Nephron (organoid): Measurements from ENCODE around the gene MRS2.
"Not testable (repeated sequence)": the region's sequence is repeated elsewhere in the genome, so short reads cannot be mapped to it uniquely, and the experiment has no call there.

Experiments used
- H3K27ac Mint-ChIP-seq, 3 experiments: 2 replicates each; pipeline ENCODE4 v1.8.0; 2020; ENCODE audit warnings: mixed read lengths in 3 of 3, mild to moderate bottlenecking in 2 of 3, moderate library complexity in 1 of 3
- H3K27me3 Mint-ChIP-seq: 2 replicates; pipeline ENCODE4 v1.8.0; 2021; ENCODE audit warnings: low read depth, mild to moderate bottlenecking, moderate library complexity, mixed read lengths
- H3K36me3 Mint-ChIP-seq: 2 replicates; pipeline ENCODE4 v1.8.0; 2020; ENCODE audit warnings: low read depth, mixed read lengths
- H3K4me1 Mint-ChIP-seq: 2 replicates; pipeline ENCODE4 v1.8.0; 2020; ENCODE audit warnings: mixed read lengths
- H3K4me3 Mint-ChIP-seq, 3 experiments: 2 replicates each; pipeline ENCODE4 v1.8.0; 2020; ENCODE audit warnings: mild to moderate bottlenecking in 3 of 3, mixed read lengths in 3 of 3, moderate library complexity in 2 of 3
- H3K9me3 Mint-ChIP-seq: 2 replicates; pipeline ENCODE4 v1.8.0; 2020; ENCODE audit warnings: mixed read lengths
- TF ChIP-seq, protein P1 (sequence below), 3 experiments: fragments of 200-600 bp; sonication (generic); IDR thresholded peaks; one replicate each; pipeline ENCODE4 v1.5.0; 2021; ENCODE audit warnings: antibody characterized with exemption in 3 of 3; ENCODE audit not compliant: unreplicated experiment in 3 of 3

MRS2 gene

DNA sequence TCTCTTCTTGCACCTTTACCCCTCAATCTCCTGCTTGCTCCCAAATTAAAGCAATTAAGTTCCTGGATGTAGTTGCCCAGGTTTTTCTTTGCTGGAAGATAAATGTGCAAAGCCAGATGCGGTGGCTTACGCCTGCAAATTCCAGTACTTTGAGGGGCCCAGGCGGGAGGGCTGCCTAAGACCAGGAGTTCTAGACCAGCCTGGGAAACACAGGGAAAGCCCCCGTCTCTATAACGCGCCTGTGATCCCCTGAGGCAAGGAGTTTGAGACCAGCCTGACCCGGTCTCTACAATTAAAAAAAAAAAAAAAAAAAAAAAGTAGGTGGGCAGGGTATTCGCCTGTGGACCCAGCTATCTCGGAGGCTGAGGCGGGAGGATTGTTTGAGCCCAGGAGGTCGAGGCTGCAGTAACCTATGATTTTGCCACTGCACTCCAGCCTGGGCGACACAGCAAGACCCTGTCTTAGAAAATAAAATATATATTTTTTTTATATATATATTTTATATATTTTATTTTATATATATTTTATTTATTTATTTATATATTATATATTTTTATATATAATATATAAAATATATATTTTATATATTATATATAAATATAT, 44.4 kb upstream of the MRS2 start:
- Mint-ChIP-seq H3K27ac (peak overlapping the region; percentile 52 to 95 (median 69)), H3K36me3 (peaks cover under 1% of the 10 kb centered on the region), H3K27me3 (peaks cover 17% of the 10 kb centered on the region), H3K4me1 (peaks cover 14% of the 10 kb centered on the region), H3K9me3 (no peaks in the 10 kb centered on the region), H3K4me3 (peak overlapping the region; percentile 85 to 88 (median 86))
- TF ChIP-seq, protein P1, sequence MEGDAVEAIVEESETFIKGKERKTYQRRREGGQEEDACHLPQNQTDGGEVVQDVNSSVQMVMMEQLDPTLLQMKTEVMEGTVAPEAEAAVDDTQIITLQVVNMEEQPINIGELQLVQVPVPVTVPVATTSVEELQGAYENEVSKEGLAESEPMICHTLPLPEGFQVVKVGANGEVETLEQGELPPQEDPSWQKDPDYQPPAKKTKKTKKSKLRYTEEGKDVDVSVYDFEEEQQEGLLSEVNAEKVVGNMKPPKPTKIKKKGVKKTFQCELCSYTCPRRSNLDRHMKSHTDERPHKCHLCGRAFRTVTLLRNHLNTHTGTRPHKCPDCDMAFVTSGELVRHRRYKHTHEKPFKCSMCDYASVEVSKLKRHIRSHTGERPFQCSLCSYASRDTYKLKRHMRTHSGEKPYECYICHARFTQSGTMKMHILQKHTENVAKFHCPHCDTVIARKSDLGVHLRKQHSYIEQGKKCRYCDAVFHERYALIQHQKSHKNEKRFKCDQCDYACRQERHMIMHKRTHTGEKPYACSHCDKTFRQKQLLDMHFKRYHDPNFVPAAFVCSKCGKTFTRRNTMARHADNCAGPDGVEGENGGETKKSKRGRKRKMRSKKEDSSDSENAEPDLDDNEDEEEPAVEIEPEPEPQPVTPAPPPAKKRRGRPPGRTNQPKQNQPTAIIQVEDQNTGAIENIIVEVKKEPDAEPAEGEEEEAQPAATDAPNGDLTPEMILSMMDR (IDR thresholded peaks at IDR 0.05; ENCODE audit: unreplicated experiment in 3 of 3) = no peak

DNA sequence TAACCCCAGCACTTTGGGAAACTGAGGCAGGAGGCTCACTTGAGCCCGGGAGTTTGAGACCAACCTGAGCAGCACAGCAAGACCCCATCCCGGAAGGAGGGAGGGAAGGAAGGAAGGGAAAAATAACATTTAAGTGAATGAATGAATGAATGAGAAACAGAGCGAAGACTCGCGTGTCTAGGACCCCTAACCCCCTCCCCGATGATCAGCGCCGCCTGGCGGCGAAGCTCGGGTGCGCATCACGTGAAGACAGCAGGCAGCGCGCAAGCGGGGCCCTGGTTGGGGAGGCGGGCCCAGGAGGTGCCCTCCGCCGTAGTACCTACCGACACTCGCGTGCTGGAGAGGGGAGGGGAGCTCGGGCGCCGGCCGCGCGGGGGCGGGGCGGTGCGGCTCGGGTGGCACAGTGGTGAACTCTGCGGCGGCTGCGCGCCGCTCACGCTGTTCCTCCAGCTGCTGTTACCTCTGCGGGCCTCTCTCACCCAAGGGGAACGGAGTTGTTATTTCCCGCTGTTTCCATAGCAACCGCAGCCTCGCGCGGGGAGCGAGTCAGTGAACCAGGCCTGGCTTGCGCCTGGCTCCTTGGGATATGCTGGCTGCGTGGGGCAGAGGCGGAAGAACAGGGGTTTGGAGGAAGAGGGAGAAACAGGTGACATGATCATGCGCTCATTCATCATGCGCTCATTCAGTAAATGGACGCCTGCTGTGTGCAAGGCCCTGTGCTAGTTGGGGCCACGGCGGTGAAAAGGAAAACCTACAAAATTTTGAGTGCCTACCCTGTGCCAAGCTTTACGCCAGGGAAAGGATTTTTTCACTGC, 42.9 kb upstream of the MRS2 start:
- TF ChIP-seq, protein P1 (IDR thresholded peaks at IDR 0.05; ENCODE audit: unreplicated experiment in 3 of 3) = peak; percentile 87 to 97 (median 95)
- Mint-ChIP-seq H3K27me3 (peaks cover 17% of the 10 kb centered on the region), H3K4me1 (peaks cover 14% of the 10 kb centered on the region), H3K27ac (peak overlapping the region; percentile 94 to 99 (median 98)), H3K9me3 (no peaks in the 10 kb centered on the region), H3K4me3 (peak overlapping the region; percentile 87 to 91 (median 90)), H3K36me3 (no peaks in the 10 kb centered on the region)

DNA sequence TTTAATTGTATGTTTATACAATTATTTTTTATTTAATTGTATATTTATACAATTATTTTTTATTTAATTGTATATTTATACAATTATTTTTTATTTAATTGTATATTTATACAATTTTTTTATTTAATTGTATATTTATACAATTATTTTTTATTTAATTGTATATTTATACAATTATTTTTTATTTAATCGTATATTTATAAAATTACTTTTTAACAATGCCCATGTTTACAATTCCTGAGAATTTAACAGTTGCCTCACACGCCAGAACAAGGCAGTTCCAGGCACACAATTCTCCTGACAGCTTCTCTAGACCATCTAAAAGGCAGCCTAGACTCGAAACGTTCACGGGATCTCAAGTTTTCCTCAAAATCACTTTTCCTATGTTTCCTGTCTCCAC, 40.4 kb upstream of the MRS2 start:
- H3K4me1 Mint-ChIP-seq = peaks cover 14% of the 10 kb centered on the region
- not testable (repeated sequence) for H3K27me3 Mint-ChIP-seq, H3K4me3 Mint-ChIP-seq, H3K9me3 Mint-ChIP-seq, H3K36me3 Mint-ChIP-seq
- peak overlapping the region in 2 of 3 experiments; percentile 14 to 72 for H3K27ac Mint-ChIP-seq

DNA sequence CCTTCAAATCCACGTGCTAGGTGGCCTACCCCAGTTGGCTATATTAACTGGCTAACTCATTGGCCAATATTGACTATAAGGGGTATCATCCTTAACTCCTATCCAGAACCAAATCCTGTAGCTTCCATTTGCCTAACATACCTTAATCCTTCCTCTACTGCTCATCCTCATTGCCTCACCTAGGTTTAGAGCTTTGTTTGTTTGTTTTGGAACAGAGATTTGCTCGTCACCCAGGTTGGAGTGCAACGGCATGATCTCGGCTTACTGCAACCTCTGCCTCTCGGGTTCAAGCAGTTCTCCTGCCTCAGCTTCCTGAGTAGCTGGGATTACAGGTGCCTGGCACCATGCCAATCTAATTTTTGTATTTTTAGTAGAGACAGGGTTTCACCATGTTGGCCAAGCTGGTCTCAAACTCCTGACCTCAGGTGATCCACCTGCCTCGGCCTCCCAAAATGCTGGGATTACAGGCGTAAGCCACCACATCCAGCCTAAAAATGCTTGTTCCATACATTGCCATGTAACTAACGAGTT, 37.6 kb upstream of the MRS2 start:
- peaks cover 10% of the 10 kb centered on the region for H3K4me1 Mint-ChIP-seq
- H3K4me3 Mint-ChIP-seq, H3K36me3 Mint-ChIP-seq, H3K27ac Mint-ChIP-seq, H3K9me3 Mint-ChIP-seq, H3K27me3 Mint-ChIP-seq: not testable (repeated sequence)

DNA sequence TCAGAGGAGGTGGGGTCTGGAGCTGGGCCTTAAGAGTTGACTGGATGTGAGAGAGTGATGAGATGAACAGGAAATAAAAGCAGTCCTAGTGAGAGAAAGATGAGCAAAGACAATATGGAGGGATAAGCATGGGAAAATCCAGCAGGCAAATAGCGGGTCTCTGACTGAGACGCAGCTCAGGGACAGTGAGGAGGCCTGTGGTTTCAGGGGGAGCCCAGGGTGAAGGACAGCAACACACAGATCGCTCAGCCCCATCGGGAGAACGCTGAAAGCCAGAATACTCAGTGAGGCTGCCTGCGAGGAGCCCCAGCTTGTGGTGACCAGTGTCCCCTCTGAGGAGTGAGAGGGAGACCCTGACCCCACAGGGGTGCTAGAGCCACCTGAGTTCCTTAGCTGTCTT, 28.1 kb upstream of the MRS2 start:
- no peak overlapping the region for H3K4me3 Mint-ChIP-seq
- H3K9me3 Mint-ChIP-seq = peaks cover 8% of the 10 kb centered on the region
- H3K27me3 Mint-ChIP-seq = no peaks in the 10 kb centered on the region
- H3K27ac Mint-ChIP-seq = no peak overlapping the region
- H3K4me1 Mint-ChIP-seq = no peaks in the 10 kb centered on the region
- H3K36me3 Mint-ChIP-seq = no peaks in the 10 kb centered on the region
- TF ChIP-seq, protein P1 (IDR thresholded peaks at IDR 0.05; ENCODE audit: unreplicated experiment in 3 of 3) = no peak

DNA sequence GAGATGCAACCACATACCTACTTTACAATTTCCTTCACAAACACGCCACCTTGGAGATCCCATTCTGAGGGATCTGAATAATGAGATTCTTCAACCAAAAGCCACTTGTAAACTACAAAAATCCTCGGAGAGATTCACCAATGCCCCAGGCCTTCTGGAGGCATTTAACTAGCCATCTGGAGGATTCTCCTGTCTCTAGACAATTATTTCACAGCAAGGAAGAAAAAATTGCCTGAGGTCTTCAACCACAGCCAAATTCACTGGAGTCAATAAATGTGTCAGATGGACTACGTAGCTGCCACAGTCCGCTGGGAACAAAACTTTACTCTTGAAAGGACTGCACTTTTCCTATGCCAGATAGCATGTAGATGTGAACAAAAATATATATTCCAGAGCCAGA, 25.9 kb upstream of the MRS2 start:
- TF ChIP-seq, protein P1 (IDR thresholded peaks at IDR 0.05; ENCODE audit: unreplicated experiment in 3 of 3) = no peak
- Mint-ChIP-seq H3K36me3 (no peaks in the 10 kb centered on the region), H3K4me1 (no peaks in the 10 kb centered on the region), H3K27ac (peak overlapping the region in 2 of 3 experiments; percentile 27 to 87), H3K9me3 (peaks cover 4% of the 10 kb centered on the region), H3K4me3 (no peak overlapping the region), H3K27me3 (no peaks in the 10 kb centered on the region)
